Panc1 (cell line): ENCODE measurements around the gene FAM219B. TPM values are rescaled to one million over a fixed set of nuclear protein-coding genes. Genes with fewer than 3 reads are reported as not detected.

Experiments used
- ATAC-seq: fragments of 200-7000 bp; cut with Tn5 transposase; 2 replicates; pipeline ENCODE4 v1.9.1; 2020; ENCODE audit warnings: mild to moderate bottlenecking, moderate library complexity
- BruUV-seq: library from RNA; stranded (reverse); fragments of 400-500 nt; replicated peaks from 2 replicates; lab custom pipeline; 2021; lab: Mats Ljungman, UMichigan
- CTCF ChIA-PET: fragments of 300-600 bp; sonication (Branson Sonifier 250); formaldehyde crosslinking; loops from one replicate; lab custom pipeline; 2022; ENCODE audit warnings: antibody characterized with exemption; lab: Charles Lee
- POLR2A ChIA-PET: fragments of 300-600 bp; sonication (Branson Sonifier 250); formaldehyde crosslinking; loops from one replicate; lab custom pipeline; 2022; ENCODE audit warnings: antibody characterized with exemption; lab: Charles Lee
- DNase-seq: peaks from one replicate; pipeline ENCODE4 v3.0.0-alpha.2; 2010; ENCODE audit warnings: low read depth, low spot score
- H3K27ac ChIP-seq: 2 replicates; pipeline ENCODE4 v1.5.1; 2011; ENCODE audit warnings: mild to moderate bottlenecking, low read length, inconsistent platforms
- H3K27me3 ChIP-seq: fragments of 200-500 bp; sonication (Bioruptor generic); 2 replicates; pipeline ENCODE4 v1.6.0; 2014; ENCODE audit warnings: low read length, inconsistent platforms; ENCODE audit not compliant: control insufficient read depth, insufficient read depth
- H3K36me3 ChIP-seq: fragments of 200-500 bp; sonication (Bioruptor generic); 2 replicates; pipeline ENCODE4 v1.5.1; 2014; ENCODE audit warnings: inconsistent platforms, mild to moderate bottlenecking, low read length, moderate library complexity; ENCODE audit not compliant: control insufficient read depth, insufficient read depth
- H3K4me1 ChIP-seq: 2 replicates; pipeline ENCODE4 v1.5.1; 2011; ENCODE audit warnings: inconsistent platforms, mild to moderate bottlenecking, low read length, moderate library complexity; ENCODE audit not compliant: control insufficient read depth, insufficient read depth
- H3K4me3 ChIP-seq, 2 experiments: 2 replicates each; pipeline ENCODE4 v1.5.1; 2011 to 2012; ENCODE audit warnings: low read depth in 2 of 2, low read length in 2 of 2, mild to moderate bottlenecking in 2 of 2, inconsistent platforms in 1 of 2, moderate library complexity in 1 of 2
- H3K9me3 ChIP-seq: fragments of 200-500 bp; sonication (Bioruptor generic); 2 replicates; pipeline ENCODE4 v1.5.1; 2014; ENCODE audit warnings: low read depth, mild to moderate bottlenecking, inconsistent platforms, low read length, moderate library complexity; ENCODE audit not compliant: control insufficient read depth, insufficient read depth
- CTCF ChIP-seq: fragments of 450-650 bp; IDR thresholded peaks from 2 replicates; pipeline ENCODE4 v1.5.1; 2017; ENCODE audit warnings: mild to moderate bottlenecking
- POLR2AphosphoS5 ChIP-seq: IDR thresholded peaks from 2 replicates; pipeline ENCODE4 v1.6.1; 2012; ENCODE audit warnings: mild to moderate bottlenecking, low read depth, low read length, moderate library complexity
- REST ChIP-seq, 2 experiments: IDR thresholded peaks; 2 replicates each; pipeline ENCODE4 v1.6.1; 2011 to 2012; ENCODE audit warnings: low read depth in 2 of 2, control low read depth in 1 of 2, low read length in 1 of 2, mild to moderate bottlenecking in 1 of 2, moderate library complexity in 1 of 2; ENCODE audit not compliant: insufficient read depth in 1 of 2
- SIN3A ChIP-seq: IDR thresholded peaks from 2 replicates; pipeline ENCODE4 v1.6.1; 2012; ENCODE audit warnings: low read depth, mild to moderate bottlenecking, low read length, moderate library complexity, borderline replicate concordance; ENCODE audit not compliant: insufficient read depth
- TCF7L2 ChIP-seq: IDR thresholded peaks from 2 replicates; pipeline ENCODE4 v1.6.1; 2011; ENCODE audit warnings: mild to moderate bottlenecking, low read depth, low read length, inconsistent platforms
- in situ Hi-C: cut with HindIII; loops from 2 replicates; pipeline ENCODE4 v1.10.0; 2016; ENCODE audit warnings: low sequenced_read_pairs, low pct_unique_long_range_greater_than_20kb
- intact Hi-C: fragments of 100-400 bp; cut with micrococcal nuclease; formaldehyde crosslinking; loops from one replicate; pipeline ENCODE4 v1.10.0; 2022; ENCODE audit not compliant: unreplicated experiment
- total RNA-seq: library from RNA; stranded (reverse); gene quantifications from one replicate; pipeline ENCODE4 v1.2.1, GENCODE V29; 2021; ENCODE audit not compliant: unreplicated experiment

Gene FAM219B
- total RNA-seq, 1 experiment from 2014 or later: 68.6 TPM

DNA sequence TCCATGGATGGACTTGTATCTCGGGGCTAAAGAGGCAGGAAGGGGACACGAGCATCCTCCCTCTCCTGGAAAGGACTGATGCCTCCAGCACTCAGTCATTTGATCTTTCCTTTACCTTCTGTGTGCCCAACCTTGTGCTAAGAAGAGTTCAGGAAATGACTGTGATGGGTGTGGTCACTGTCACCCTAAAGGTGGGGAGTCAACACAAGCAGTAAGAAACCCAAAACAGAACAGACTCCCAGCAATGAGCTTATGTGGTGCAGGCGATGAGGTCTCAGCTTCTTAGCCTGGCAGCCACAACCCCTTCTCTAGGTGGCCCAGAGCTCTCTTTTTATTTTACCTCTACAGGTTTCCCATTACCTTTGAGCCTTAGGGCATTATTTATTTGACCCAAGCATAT, 13.0 kb downstream of the FAM219B start:
- ChIA-PET CTCF (no interaction called here), POLR2A (interaction anchor here (0.6 to 0.7 kb wide), 3 partner anchors 10 to 170 kb away, joined by 5 to 6 read pairs (median 6); no protein-coding TSS in a partner anchor)
- intact Hi-C loops: no loop called here
- in situ Hi-C loops: no loop called here
- no peaks in the 10 kb centered on the region; the same call in 1 of the 2 replicates for H3K36me3 ChIP-seq
- TF ChIP-seq SIN3A (no peak), POLR2AphosphoS5 (no peak), TCF7L2 (no peak), REST (IDR thresholded peaks at IDR 0.05; ENCODE audit: insufficient read depth in 1 of 2, low read depth in 2 of 2, low read length in 1 of 2) (no peak), CTCF (no peak)
- no TSS peak for BruUV-seq
- H3K4me1 ChIP-seq: peaks cover 9% of the 10 kb centered on the region
- no peak for ATAC-seq
- no peak overlapping the region for H3K27ac ChIP-seq
- no peak overlapping the region for H3K4me3 ChIP-seq
- H3K27me3 ChIP-seq: no peaks in the 10 kb centered on the region
- no peaks in the 10 kb centered on the region for H3K9me3 ChIP-seq
- no peak for DNase-seq

GRCh38 chr15:74892931-74893330, 13.7 kb downstream of the FAM219B start:
- ATAC-seq (no peak), DNase-seq (no peak)
- H3K9me3 ChIP-seq: no peaks in the 10 kb centered on the region
- H3K4me3 ChIP-seq: no peak overlapping the region
- BruUV-seq: no TSS peak
- POLR2A ChIA-PET: no interaction called here
- CTCF ChIA-PET: no interaction called here
- H3K36me3 ChIP-seq: no peaks in the 10 kb centered on the region; the same call in 1 of the 2 replicates
- intact Hi-C loops: no loop called here
- H3K27me3 ChIP-seq: no peaks in the 10 kb centered on the region
- H3K27ac ChIP-seq: no peak overlapping the region
- TF ChIP-seq TCF7L2 (no peak), CTCF (no peak), SIN3A (no peak), REST (IDR thresholded peaks at IDR 0.05; ENCODE audit: insufficient read depth in 1 of 2, low read depth in 2 of 2, low read length in 1 of 2) (no peak), POLR2AphosphoS5 (no peak)
- in situ Hi-C loops: no loop called here
- H3K4me1 ChIP-seq: peaks cover 9% of the 10 kb centered on the region
